K562 (cell line): Measurements from ENCODE around the gene ANKRD13A. TPM values are rescaled to one million over a fixed set of nuclear protein-coding genes. Genes with fewer than 3 reads are reported as not detected.

Source experiments
- AFF4 ChIP-seq: sonication (generic); formaldehyde crosslinking; IDR thresholded peaks from 2 replicates; pipeline ENCODE4 v1.8.0; 2023; ENCODE audit warnings: mild to moderate bottlenecking, missing genetic modification reagents
- GABPA ChIP-seq: fragments of 200-800 bp; sonication (Bioruptor generic); conservative IDR thresholded peaks from 2 replicates; pipeline ENCODE4 v1.6.1; 2016; ENCODE audit warnings: low read depth, missing genetic modification characterization, missing compliant biosample characterization
- GTF2A2 ChIP-seq: IDR thresholded peaks from 2 replicates; pipeline ENCODE4 v1.6.1; 2016; ENCODE audit warnings: mild to moderate bottlenecking, missing genetic modification characterization, missing compliant biosample characterization
- KLF6 ChIP-seq: fragments of 250-450 bp; sonication (Bioruptor Pico); IDR thresholded peaks from 2 replicates; pipeline ENCODE4 v1.4.0; 2020; ENCODE audit warnings: mild to moderate bottlenecking, moderate library complexity, borderline replicate concordance
- MCM2 ChIP-seq: fragments of 450-650 bp; IDR thresholded peaks from 2 replicates; pipeline ENCODE4 v1.6.1; 2017; ENCODE audit warnings: low read depth, mild to moderate bottlenecking
- MNT ChIP-seq, 2 experiments: fragments of 450-650 bp; conservative IDR thresholded peaks; 2 replicates each; pipeline ENCODE4 v1.6.1; 2017; ENCODE audit warnings: mild to moderate bottlenecking in 2 of 2, moderate library complexity in 2 of 2
- PHF8 ChIP-seq: fragments of 200-600 bp; sonication (generic); IDR thresholded peaks from 2 replicates; pipeline ENCODE4 v1.6.1; 2012; ENCODE audit warnings: mixed run types, mild to moderate bottlenecking, inconsistent platforms, low read length, moderate library complexity, borderline replicate concordance
- TEAD2 ChIP-seq: fragments of 450-650 bp; IDR thresholded peaks from 2 replicates; pipeline ENCODE4 v1.6.1; 2016; ENCODE audit warnings: missing genetic modification characterization, control low read depth, missing compliant biosample characterization
- ZBTB40 ChIP-seq, 2 experiments: fragments of 450-650 bp in 1 of 2; sonication (generic) in 1 of 2; formaldehyde crosslinking in 1 of 2; IDR thresholded peaks; 2 replicates each; pipeline versions ENCODE4 v1.7.1 to v1.9.0; 2016 to 2022; ENCODE audit warnings: inconsistent platforms in 1 of 2, mild to moderate bottlenecking in 1 of 2, missing genetic modification reagents in 1 of 2
- ZNF146 ChIP-seq: IDR thresholded peaks from one replicate; pipeline ENCODE4 v1.6.1; 2018; ENCODE audit warnings: missing compliant biosample characterization; ENCODE audit not compliant: unreplicated experiment
- ZNF655 ChIP-seq: fragments of 250-450 bp; sonication (Bioruptor Pico); IDR thresholded peaks from 2 replicates; pipeline ENCODE4 v1.5.0; 2021
- polyA plus RNA-seq, 8 experiments: library from polyadenylated mRNA; depleted of rRNA in 4 of 8; stranded (reverse) in 5 of 8; unstranded in 3 of 8; fragments of >200 nt; fragmentation: Nextera tagmentation in 2 of 8; fragmentation: Illumina TruSeq in 1 of 8; extraction: Ambion mirVana in 2 of 8; extraction: Trizol in 1 of 8; gene quantifications; 2 replicates each; pipeline versions ENCODE4 v1.2.1 to v1.2.3, GENCODE V29; 2011 to 2014; ENCODE audit warnings: inconsistent platforms in 1 of 8, missing spikeins in 1 of 8
- total RNA-seq, 7 experiments: library from RNA; depleted of rRNA in 6 of 7; stranded (reverse); fragments of >200 nt in 6 of 7; fragmentation: Illumina TruSeq in 2 of 7; extraction: Trizol in 2 of 7; gene quantifications; 2 replicates each; pipeline versions ENCODE4 v1.2.1 to v1.2.3, GENCODE V29; 2011 to 2021; ENCODE audit warnings: low replicate concordance in 1 of 7

ANKRD13A gene
- total and polyA plus RNA-seq, 9 of the 15 experiments (the other 6 are each of a cell fraction or from before 2014, with no cell fraction given): 5.0 to 55.0 (median 41.5) TPM

- TF ChIP-seq ZNF655 (CRISPR knock-in tag) (0 out of 2 replicates have a peak, but pooled peaks have one; percentile 35), KLF6 (no peak), GABPA (tag) (peak; percentile 9; the same call in 1 of the 2 replicates), ZNF146 (CRISPR knock-in tag) (no peak), TEAD2 (tag) (no peak), MCM2 (no peak), AFF4 (CRISPR knock-in tag) (0 out of 2 replicates have a peak, but pooled peaks have one; percentile 25), GTF2A2 (tag) (no peak), MNT (conservative IDR thresholded peaks at IDR 0.05) (peak in 1 of 2 experiments; percentile 8; a peak in 2 of 4 replicates), ZBTB40 (IDR thresholded peaks at IDR 0.05) (0 out of 2 replicates have a peak, but pooled peaks have one; percentile 27), ZBTB40 (CRISPR knock-in tag; IDR thresholded peaks at IDR 0.05) (no peak), PHF8 (no peak)
Measured at GRCh38 chr12:109996483-109996853, 2.8 kb upstream of the ANKRD13A start (continued).
